GM12801 (cell line): ENCODE results near the gene NOX3.

Experiments used
- TF ChIP-seq, protein P1 (sequence below): IDR thresholded peaks from one replicate; pipeline ENCODE4 v1.5.1; 2011; ENCODE audit warnings: control low read depth; ENCODE audit not compliant: insufficient read length; ENCODE audit errors: extremely low read depth

Gene NOX3

DNA sequence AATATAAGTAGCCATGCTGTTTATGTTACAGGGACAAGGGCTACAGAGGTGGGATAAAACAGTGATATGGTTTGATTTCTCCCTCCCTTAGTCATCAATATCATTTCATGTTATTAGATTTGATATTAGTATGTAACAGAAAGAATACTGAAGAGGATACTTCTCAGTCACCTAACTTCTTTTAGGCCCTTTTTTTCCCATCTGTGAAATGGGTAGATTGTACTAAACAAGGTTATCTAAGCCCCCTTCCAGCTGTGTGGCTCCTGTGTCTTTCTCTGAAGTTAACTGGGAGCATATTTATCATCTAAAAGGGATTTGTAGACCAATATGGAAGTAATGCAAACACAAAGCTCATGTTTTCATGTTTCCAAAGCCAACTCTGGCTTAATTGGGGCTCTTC, 7.7 kb downstream of the NOX3 start:
- TF ChIP-seq, protein P1, sequence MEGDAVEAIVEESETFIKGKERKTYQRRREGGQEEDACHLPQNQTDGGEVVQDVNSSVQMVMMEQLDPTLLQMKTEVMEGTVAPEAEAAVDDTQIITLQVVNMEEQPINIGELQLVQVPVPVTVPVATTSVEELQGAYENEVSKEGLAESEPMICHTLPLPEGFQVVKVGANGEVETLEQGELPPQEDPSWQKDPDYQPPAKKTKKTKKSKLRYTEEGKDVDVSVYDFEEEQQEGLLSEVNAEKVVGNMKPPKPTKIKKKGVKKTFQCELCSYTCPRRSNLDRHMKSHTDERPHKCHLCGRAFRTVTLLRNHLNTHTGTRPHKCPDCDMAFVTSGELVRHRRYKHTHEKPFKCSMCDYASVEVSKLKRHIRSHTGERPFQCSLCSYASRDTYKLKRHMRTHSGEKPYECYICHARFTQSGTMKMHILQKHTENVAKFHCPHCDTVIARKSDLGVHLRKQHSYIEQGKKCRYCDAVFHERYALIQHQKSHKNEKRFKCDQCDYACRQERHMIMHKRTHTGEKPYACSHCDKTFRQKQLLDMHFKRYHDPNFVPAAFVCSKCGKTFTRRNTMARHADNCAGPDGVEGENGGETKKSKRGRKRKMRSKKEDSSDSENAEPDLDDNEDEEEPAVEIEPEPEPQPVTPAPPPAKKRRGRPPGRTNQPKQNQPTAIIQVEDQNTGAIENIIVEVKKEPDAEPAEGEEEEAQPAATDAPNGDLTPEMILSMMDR, result no peak

DNA sequence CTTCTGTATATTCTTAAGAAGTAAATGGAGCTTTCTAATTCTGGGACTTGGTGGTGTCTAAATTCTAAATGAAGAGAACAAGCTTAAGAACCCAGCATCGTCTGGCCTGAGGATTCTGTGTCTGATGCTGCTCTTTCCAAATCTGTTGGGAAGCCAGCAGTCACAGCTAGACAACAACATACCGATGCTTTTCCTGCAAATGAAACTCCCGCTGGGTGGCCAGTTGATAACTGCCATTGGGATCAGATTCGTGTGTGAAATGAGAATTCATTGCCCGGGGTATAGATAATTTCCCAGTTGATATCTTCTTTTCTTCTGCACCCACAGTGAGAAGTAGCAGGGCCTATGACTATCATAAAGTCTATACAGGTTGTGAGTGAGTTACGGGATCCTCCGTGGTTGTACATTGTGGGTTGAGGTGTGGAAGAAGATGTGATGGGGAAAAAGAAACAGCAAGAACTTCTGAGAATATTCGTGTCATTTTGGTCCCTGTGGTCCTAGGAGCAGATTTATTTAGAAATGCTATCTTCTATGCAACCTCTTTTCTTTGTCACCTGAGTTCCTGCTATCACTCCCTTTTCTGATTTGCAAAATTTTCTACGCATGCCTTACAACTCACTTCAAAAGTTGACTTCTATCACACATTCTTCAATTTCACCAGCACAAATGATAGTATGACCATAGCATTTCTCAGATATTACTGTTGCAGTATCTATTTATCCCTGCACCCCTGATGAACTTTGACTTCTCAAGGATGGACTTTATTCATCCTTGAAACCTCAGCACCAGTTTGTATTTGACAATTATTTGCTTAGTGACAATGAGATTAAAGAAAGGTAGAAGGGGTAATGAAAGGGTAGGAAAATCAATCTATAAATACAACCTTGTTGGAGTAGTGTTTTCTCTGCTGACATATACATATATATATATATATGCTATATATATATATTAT, 10.4 kb downstream of the NOX3 start:
- TF ChIP-seq, protein P1, result no peak

DNA sequence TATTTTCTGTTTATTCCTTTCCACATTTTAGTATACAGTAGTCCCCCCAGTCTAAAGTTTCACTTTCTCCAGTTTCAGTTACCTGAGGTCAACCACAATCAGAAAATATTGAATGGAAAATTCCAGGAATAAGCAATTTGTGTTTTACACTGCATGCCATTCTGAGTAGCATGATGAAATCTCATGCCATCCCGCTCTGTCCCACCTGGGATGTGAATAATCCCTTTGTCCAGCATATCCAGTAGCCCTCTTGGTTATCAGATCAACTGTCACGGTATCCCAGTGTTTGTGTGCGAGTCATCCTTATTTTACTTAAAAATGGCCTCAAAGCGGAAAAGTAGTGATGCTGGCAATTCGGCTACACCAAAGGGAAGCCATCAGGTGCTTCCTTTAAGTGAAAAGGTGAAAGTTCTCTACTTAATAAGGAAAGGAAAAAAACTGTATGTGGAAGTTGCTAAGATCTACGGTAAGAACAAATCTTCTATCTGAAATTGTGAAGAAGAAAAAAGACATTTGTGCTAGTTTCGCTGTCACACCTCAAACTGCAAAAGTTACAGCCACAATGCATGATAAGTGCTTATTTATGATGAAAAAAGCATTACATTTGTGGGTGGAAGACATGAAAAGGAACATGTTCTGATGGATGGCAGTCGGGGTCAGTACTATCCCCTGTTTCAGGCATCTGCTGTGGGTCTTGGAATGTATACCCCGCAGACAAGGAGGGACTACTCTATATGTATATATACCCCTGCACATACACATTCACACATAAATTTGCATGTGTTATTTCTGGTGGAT, 11.3 kb downstream of the NOX3 start:
- TF ChIP-seq, protein P1, result no peak

DNA sequence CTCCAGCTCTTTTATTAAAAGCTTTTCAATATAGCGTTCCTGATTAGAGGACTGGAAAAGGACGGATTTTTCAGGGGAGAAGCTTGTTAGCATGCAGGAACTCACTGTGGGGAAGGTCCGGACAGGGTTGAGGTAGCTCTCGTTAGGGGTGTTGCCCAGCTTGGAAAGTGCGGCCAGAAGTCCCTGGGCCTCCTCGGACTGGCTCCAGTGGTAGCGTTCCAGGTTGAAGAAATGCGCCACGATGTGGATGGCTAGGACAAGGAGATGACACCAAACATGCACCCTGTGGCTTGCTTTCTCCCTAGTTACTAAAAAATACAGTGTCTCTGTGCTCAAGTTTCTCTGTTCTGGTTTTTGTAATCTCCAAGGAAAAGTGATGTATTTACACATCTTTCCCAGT, 12.5 kb downstream of the NOX3 start:
- TF ChIP-seq, protein P1, result no peak

DNA sequence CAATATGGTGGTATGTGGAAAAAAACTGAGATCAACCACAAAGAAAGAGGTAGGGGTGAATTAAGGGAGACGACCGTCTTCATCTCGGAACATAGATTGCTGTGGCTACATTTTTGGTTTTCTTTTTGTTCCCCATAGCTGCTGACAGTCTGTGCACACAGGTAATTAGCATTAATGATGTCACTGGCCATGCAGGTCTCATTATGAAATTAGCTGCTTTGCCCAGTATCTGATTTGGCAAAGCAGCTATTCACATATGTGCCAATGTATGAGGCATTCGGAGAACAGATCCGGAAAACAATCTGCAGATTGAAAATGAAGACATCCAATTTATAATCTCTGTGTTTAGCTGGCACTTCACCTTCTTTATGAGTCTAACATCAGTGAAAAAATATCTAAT, 13.1 kb downstream of the NOX3 start:
- TF ChIP-seq, protein P1, result no peak

DNA sequence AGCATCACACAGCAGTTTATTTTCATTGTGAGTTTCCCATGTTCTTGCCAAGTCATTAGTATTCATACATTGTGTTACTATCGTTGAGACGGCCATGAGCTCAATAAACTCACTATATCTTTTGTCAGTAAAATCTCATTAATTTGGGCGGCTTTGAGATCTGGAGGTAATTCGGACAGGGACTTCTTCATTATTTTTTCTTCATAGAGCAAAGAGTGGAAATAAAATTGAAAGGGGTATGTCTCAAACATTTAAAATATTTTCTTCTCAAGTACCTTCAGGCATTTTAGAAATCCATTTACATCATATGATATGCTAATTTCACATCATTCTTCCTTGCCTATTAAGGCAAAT, 14.6 kb downstream of the NOX3 start:
- TF ChIP-seq, protein P1, result no peak

DNA sequence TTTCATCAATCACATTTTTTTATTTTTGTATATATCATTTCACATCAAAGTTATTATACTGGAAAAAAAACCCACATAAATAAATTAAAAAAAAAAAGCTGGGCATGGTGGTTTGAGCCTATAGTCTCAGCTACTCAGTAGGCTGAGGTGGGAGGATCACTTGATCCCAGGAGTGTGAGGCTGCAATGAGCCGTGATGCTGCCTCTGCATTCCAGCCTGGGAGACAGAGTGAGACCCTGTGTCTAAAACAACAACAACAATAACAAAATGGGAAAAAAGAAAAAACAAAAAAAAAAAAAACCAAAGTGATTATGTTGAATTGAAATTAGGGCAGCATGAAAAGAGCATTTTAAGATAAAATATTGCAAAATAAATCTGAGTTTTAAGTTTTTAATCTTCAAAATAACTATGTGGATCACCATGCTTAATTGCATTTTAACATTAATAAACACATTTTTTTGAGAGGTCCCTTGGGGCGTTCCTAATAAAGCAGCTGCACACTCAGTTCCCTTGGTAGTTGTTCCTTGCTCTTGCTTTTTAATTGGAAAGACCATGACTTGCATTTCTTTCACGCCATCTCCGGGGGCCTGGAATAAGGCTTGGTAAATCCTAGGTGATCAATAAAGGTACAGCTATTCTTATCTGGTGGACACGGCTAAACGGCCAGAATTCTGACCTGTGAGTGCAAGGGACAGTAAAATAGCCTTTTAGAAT, 15.1 kb downstream of the NOX3 start:
- TF ChIP-seq, protein P1, result no peak
